ENCODE measurements around the gene FGGY.

GRCh38 chr1:59552007-59552406 lies 255.1 kb downstream of the FGGY start:
- TF ChIP-seq, protein P1, sequence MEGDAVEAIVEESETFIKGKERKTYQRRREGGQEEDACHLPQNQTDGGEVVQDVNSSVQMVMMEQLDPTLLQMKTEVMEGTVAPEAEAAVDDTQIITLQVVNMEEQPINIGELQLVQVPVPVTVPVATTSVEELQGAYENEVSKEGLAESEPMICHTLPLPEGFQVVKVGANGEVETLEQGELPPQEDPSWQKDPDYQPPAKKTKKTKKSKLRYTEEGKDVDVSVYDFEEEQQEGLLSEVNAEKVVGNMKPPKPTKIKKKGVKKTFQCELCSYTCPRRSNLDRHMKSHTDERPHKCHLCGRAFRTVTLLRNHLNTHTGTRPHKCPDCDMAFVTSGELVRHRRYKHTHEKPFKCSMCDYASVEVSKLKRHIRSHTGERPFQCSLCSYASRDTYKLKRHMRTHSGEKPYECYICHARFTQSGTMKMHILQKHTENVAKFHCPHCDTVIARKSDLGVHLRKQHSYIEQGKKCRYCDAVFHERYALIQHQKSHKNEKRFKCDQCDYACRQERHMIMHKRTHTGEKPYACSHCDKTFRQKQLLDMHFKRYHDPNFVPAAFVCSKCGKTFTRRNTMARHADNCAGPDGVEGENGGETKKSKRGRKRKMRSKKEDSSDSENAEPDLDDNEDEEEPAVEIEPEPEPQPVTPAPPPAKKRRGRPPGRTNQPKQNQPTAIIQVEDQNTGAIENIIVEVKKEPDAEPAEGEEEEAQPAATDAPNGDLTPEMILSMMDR (IDR thresholded peaks at IDR 0.05 in 4 of 5, conservative IDR thresholded peaks at IDR 0.05 in 1 of 5), result no peak
- no peak for TF ChIP-seq POLR2A (IDR thresholded peaks at IDR 0.05)
